Measurements from ENCODE around the gene PDCL2.

The PDCL2 gene

GRCh38 chr4:55528491-55528890 is 63.6 kb downstream of the PDCL2 start:
- no peak for TF ChIP-seq CTCF (conservative IDR thresholded peaks at IDR 0.05; ENCODE audit: low read depth, low read length)
- H3K4me3 ChIP-seq (ENCODE audit: low read depth, low read length) = no peak overlapping the region
- no peak for DNase-seq (ENCODE audit: low read depth)

- no peak for DNase-seq (ENCODE audit: low read depth)
- no peak overlapping the region for H3K4me3 ChIP-seq (ENCODE audit: low read depth, low read length)
- no peak for TF ChIP-seq CTCF (conservative IDR thresholded peaks at IDR 0.05; ENCODE audit: low read depth, low read length)
These were observed 67.0 kb downstream of the PDCL2 start for GRCh38 chr4:55524844-55525571.

GRCh38 chr4:55518442-55518841 is 73.6 kb downstream of the PDCL2 start:
- no peak overlapping the region for H3K4me3 ChIP-seq (ENCODE audit: low read depth, low read length)
- DNase-seq (ENCODE audit: low read depth) = no peak
- no peak for TF ChIP-seq CTCF (conservative IDR thresholded peaks at IDR 0.05; ENCODE audit: low read depth, low read length)

GRCh38 chr4:55517526-55518229 is 74.4 kb downstream of the PDCL2 start:
- no peak for TF ChIP-seq CTCF (conservative IDR thresholded peaks at IDR 0.05; ENCODE audit: low read depth, low read length)
- H3K4me3 ChIP-seq (ENCODE audit: low read depth, low read length) = no peak overlapping the region
- no peak for DNase-seq (ENCODE audit: low read depth)

- DNase-seq (ENCODE audit: low read depth) = no peak
- no peak for TF ChIP-seq CTCF (conservative IDR thresholded peaks at IDR 0.05; ENCODE audit: low read depth, low read length)
- H3K4me3 ChIP-seq (ENCODE audit: low read depth, low read length) = no peak overlapping the region
These were observed 79.0 kb downstream of the PDCL2 start for GRCh38 chr4:55512922-55513571.

- no peak for TF ChIP-seq CTCF (conservative IDR thresholded peaks at IDR 0.05; ENCODE audit: low read depth, low read length)
- DNase-seq (ENCODE audit: low read depth) = no peak
- H3K4me3 ChIP-seq (ENCODE audit: low read depth, low read length) = no peak overlapping the region
These were observed 80.0 kb downstream of the PDCL2 start for GRCh38 chr4:55512077-55512476.
